Measurements from ENCODE around the gene FBXL2. TPM values are rescaled to one million over a fixed set of nuclear protein-coding genes. Genes with fewer than 3 reads are reported as not detected.
A peak's percentile ranks its signal among the peaks of the same experiment; 100 is the strongest.

FBXL2 gene
- total and polyA plus RNA-seq, 2 of the 4 experiments (the other 2 are of a cell fraction), result 15.8 to 21.0 TPM

DNA sequence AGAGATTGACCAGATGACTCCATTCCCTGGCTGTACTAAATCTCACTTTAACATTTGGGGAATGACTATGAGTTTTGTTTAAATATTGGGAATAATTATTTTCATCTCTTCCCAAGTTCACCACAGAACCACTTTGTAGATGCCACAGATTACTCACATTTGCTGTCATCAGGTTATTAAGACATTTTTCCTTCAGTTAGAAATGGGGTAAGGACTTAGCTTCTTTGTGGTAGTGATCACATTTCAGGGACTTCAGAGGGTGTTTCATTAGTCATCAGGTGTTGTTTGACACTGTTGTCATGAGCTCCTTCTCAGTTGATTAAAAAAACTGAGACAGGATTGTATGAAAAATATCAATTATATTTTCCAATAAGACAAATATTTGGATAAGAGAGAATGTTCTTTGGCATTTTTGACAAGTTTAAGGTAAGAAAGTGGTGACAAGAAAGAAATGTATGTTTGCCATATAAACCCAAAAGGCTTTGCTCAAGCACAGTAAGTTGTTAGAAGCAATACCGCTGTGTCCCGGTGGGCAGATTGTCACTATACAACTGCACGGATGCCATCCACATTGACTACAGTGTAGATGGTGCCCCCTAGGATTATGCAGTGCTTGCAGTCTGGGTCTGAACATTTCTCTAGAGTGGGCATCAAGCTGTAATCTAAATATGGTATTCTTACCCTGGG lies 22.3 kb downstream of the FBXL2 start:
- CTCF ChIA-PET, result interaction anchor here (0.7 to 1.6 kb wide), 2 partner anchors 72 to 73 kb away, joined by 4 to 5 read pairs; no protein-coding TSS in a partner anchor
- H4K91ac ChIP-seq (ENCODE audit: insufficient read depth, low read depth, low read length), result peak overlapping the region; percentile 86
- H2BK120ac ChIP-seq (ENCODE audit: low read depth, low read length), result peak overlapping the region; percentile 90
- H3K9ac ChIP-seq (ENCODE audit: low read depth, low read length), result peak overlapping the region; percentile 35; the same call in 1 of the 2 replicates
- peak overlapping the region; percentile 87; the same call in 2 of the 3 replicates for H2BK15ac ChIP-seq (ENCODE audit: low read depth, low read length)
- H3K4me2 ChIP-seq (ENCODE audit: low read depth, low read length), result peak overlapping the region; percentile 99
- H3K36me3 ChIP-seq (ENCODE audit: control insufficient read depth, insufficient read depth, low read length), result no peaks in the 10 kb centered on the region; the same call in 1 of the 2 replicates
- peak overlapping the region; percentile 91 for H3K4ac ChIP-seq (ENCODE audit: low read depth, low read length)
- peak overlapping the region; percentile 83 for H3K27ac ChIP-seq (ENCODE audit: insufficient read depth, low read length)
- BruUV-seq (replicated peaks), result no TSS peak
- peaks cover 7% of the 10 kb centered on the region for H3K4me1 ChIP-seq (ENCODE audit: control insufficient read depth, insufficient read depth, low read length)
- 14% methylated on average over 2 of the region's 3 CpGs; no CpG with 5 or more reads in 1 of the 2 experiments for WGBS, 2 experiments (ENCODE audit: extremely low coverage in 2 of 2, insufficient read length in 1 of 2)
- H3K23ac ChIP-seq (ENCODE audit: low read depth, low read length), result peak overlapping the region; percentile 66
- H3K4me3 ChIP-seq (ENCODE audit: insufficient read depth, low read depth, low read length), result peak overlapping the region; percentile 33; the same call in 1 of the 2 replicates
- no peaks in the 10 kb centered on the region for H3K27me3 ChIP-seq (ENCODE audit: control insufficient read depth, insufficient read depth, low read length)
- no peaks in the 10 kb centered on the region; the same call in 1 of the 2 replicates for H4K20me1 ChIP-seq (ENCODE audit: insufficient read depth, low read length)
- no peaks in the 10 kb centered on the region for H3K9me1 ChIP-seq (ENCODE audit: insufficient read depth, low read length)
- peaks cover 2 to 6% of the 10 kb centered on the region in 2 experiments; a peak in 3 of 4 replicates for H3K79me1 ChIP-seq (ENCODE audit: low read depth in 1 of 2, low read length in 2 of 2)
- peak overlapping the region; percentile 63 for H2AK9ac ChIP-seq (replicated peaks; ENCODE audit: low read depth, low read length, poor library complexity)
- peak overlapping the region; percentile 90 for H2BK20ac ChIP-seq (ENCODE audit: low read depth, low read length)
- peak; percentile 49; the same call in 1 of the 2 replicates for TF ChIP-seq CEBPB (IDR thresholded peaks at IDR 0.05; ENCODE audit: low read depth, low read length)
- no peak for TF ChIP-seq MAFK (IDR thresholded peaks at IDR 0.05; ENCODE audit: low read depth, low read length)
- 0 out of 2 replicates have a peak, but pooled peaks have one; percentile 5 for TF ChIP-seq CTCF (conservative IDR thresholded peaks at IDR 0.05; ENCODE audit: low read depth, low read length)
- peak overlapping the region; percentile 99 for H2BK5ac ChIP-seq (ENCODE audit: low read depth, low read length, poor library complexity, severe bottlenecking)
- DNase-seq, result peak; percentile 76
- peak overlapping the region; percentile 99 for H3K18ac ChIP-seq (ENCODE audit: low read depth, low read length)
- in situ Hi-C loops (cut with MboI; ENCODE audit: low sequenced_read_pairs), result no loop called here
- H3K14ac ChIP-seq (replicated peaks; ENCODE audit: low read depth, low read length), result peak overlapping the region; percentile 86
- H2AK5ac ChIP-seq (ENCODE audit: low read depth, low read length), result peak overlapping the region; percentile 37; the same call in 1 of the 2 replicates
- ATAC-seq (ENCODE audit: low read depth), result peak; percentile 61
- peak overlapping the region; percentile 95 for H4K5ac ChIP-seq (ENCODE audit: low read depth, low read length)
- H3K56ac ChIP-seq (ENCODE audit: extremely low read depth, insufficient read depth, low read length), result peak overlapping the region; percentile 74
- peak overlapping the region; percentile 23 to 92; a peak in 3 of 4 replicates for H4K8ac ChIP-seq (ENCODE audit: low read depth in 2 of 2, low read length in 2 of 2)
- intact Hi-C loops (cut with micrococcal nuclease), result no loop called here
- POLR2A ChIA-PET (ENCODE audit: unreplicated experiment), result interaction anchor here (0.6 kb wide), 1 partner anchor 61 kb away, joined by 7 read pairs; no protein-coding TSS in a partner anchor
- dilution Hi-C loops (cut with HindIII; ENCODE audit: low sequenced_read_pairs, unreplicated experiment), result no loop called here
- H3K9me3 ChIP-seq (ENCODE audit: control insufficient read depth, insufficient read depth, low read length), result no peaks in the 10 kb centered on the region
- peak overlapping the region; percentile 82 for H2AFZ ChIP-seq (replicated peaks; ENCODE audit: low read length, poor library complexity)
